Measurements from ENCODE around the gene RAB27A. TPM values are rescaled to one million over a fixed set of nuclear protein-coding genes. Genes with fewer than 3 reads are reported as not detected.
A peak's percentile ranks its signal among the peaks of the same experiment; 100 is the strongest.

The RAB27A gene
- polyA plus RNA-seq, 1 donor (not counting 4 experiments of a cell fraction or from before 2014, with no cell fraction given): 10.8 TPM

GRCh38 chr15:55197719-55198118, 91.9 kb downstream of the RAB27A start:
- H3K27ac ChIP-seq (ENCODE audit: control insufficient read depth, insufficient read depth, low read length): no peak overlapping the region
- peak overlapping the region; percentile 70 to 96 (median 95) for H3K4me3 ChIP-seq (ENCODE audit: control insufficient read depth in 2 of 3, extremely low read depth in 1 of 3, insufficient read depth in 2 of 3, low read depth in 1 of 3, low read length in 3 of 3)
- peak overlapping the region; percentile 95 for H2AFZ ChIP-seq (ENCODE audit: control insufficient read depth, low read length)
- peaks cover 39% of the 10 kb centered on the region for H3K79me2 ChIP-seq (ENCODE audit: control insufficient read depth, insufficient read depth, low read length)
- peak overlapping the region; percentile 92 for H3K4me2 ChIP-seq (ENCODE audit: control insufficient read depth, extremely low read depth, insufficient read depth, low read depth, low read length)
- FAIRE-seq (no peak), DNase-seq (ENCODE audit: low read depth, low spot score) (no peak)
- H3K4me1 ChIP-seq (ENCODE audit: control insufficient read depth, extremely low read depth, insufficient read depth, low read length): peaks cover 16% of the 10 kb centered on the region
- H3K36me3 ChIP-seq (ENCODE audit: control insufficient read depth in 2 of 2, extremely low read depth in 1 of 2, insufficient read depth in 2 of 2, low read length in 2 of 2): peaks cover 0 to 8% of the 10 kb centered on the region in 2 experiments
- H3K9me3 ChIP-seq (ENCODE audit: control insufficient read depth, low read depth, low read length): no peaks in the 10 kb centered on the region
- no peaks in the 10 kb centered on the region for H3K27me3 ChIP-seq (ENCODE audit: control insufficient read depth, extremely low read depth, insufficient read depth, low read length)
- TF ChIP-seq CTCF (optimal IDR thresholded peaks at IDR 0.05 in 1 of 3, IDR thresholded peaks at IDR 0.05 in 1 of 3, conservative IDR thresholded peaks at IDR 0.05 in 1 of 3; ENCODE audit: extremely low read depth in 1 of 3, insufficient read depth in 2 of 3, low read length in 3 of 3) (no peak), EZH2 (IDR thresholded peaks at IDR 0.05; ENCODE audit: low read length) (no peak)
- dilution Hi-C loops (cut with MboI; ENCODE audit: extremely low pct_ligation_motif_present, low sequenced_read_pairs): no loop called here
- peaks cover 5% of the 10 kb centered on the region for H4K20me1 ChIP-seq (ENCODE audit: control insufficient read depth, extremely low read depth, insufficient read depth, low read length)
- H3K9me1 ChIP-seq (ENCODE audit: control insufficient read depth, extremely low read depth, insufficient read depth, low read length): no peaks in the 10 kb centered on the region
- H3K9ac ChIP-seq (ENCODE audit: control insufficient read depth, extremely low read depth, insufficient read depth, low read length): peak overlapping the region; percentile 97

DNA sequence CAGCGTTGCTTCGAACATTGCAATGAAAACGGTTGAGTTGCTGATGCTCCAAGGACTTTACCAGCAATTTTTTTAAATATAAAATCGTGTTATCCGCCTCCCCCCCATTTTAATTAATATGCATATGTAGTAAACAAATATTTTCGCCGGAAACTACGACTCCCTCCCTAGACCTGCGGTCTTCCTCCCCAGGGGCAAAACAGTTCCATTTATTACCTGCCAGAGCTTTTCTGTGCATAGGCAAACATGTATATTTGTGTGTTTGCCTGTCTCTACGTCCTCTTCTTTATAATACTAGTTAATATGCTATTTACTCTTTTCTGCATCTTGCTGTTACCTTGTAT, 92.3 kb downstream of the RAB27A start:
- Histone ChIP-seq H3K27me3 (ENCODE audit: control insufficient read depth, extremely low read depth, insufficient read depth, low read length) (no peaks in the 10 kb centered on the region), H3K9me3 (ENCODE audit: control insufficient read depth, low read depth, low read length) (no peaks in the 10 kb centered on the region), H3K79me2 (ENCODE audit: control insufficient read depth, insufficient read depth, low read length) (peaks cover 43% of the 10 kb centered on the region), H3K4me3 (ENCODE audit: control insufficient read depth in 2 of 3, extremely low read depth in 1 of 3, insufficient read depth in 2 of 3, low read depth in 1 of 3, low read length in 3 of 3) (peak overlapping the region; percentile 70 to 96 (median 95)), H3K9me1 (ENCODE audit: control insufficient read depth, extremely low read depth, insufficient read depth, low read length) (no peaks in the 10 kb centered on the region), H2AFZ (ENCODE audit: control insufficient read depth, low read length) (peak overlapping the region; percentile 95), H3K4me1 (ENCODE audit: control insufficient read depth, extremely low read depth, insufficient read depth, low read length) (peaks cover 16% of the 10 kb centered on the region), H3K4me2 (ENCODE audit: control insufficient read depth, extremely low read depth, insufficient read depth, low read depth, low read length) (peak overlapping the region; percentile 92), H3K36me3 (ENCODE audit: control insufficient read depth in 2 of 2, extremely low read depth in 1 of 2, insufficient read depth in 2 of 2, low read length in 2 of 2) (peaks cover under 1 to 8% of the 10 kb centered on the region in 2 experiments), H3K9ac (ENCODE audit: control insufficient read depth, extremely low read depth, insufficient read depth, low read length) (peak overlapping the region; percentile 97), H4K20me1 (ENCODE audit: control insufficient read depth, extremely low read depth, insufficient read depth, low read length) (peaks cover 5% of the 10 kb centered on the region), H3K27ac (ENCODE audit: control insufficient read depth, insufficient read depth, low read length) (peak overlapping the region; percentile 97)
- FAIRE-seq (no peak), DNase-seq (ENCODE audit: low read depth, low spot score) (no peak)
- dilution Hi-C loops (cut with MboI; ENCODE audit: extremely low pct_ligation_motif_present, low sequenced_read_pairs): no loop called here
- TF ChIP-seq EZH2 (IDR thresholded peaks at IDR 0.05; ENCODE audit: low read length) (no peak), CTCF (optimal IDR thresholded peaks at IDR 0.05 in 1 of 3, IDR thresholded peaks at IDR 0.05 in 1 of 3, conservative IDR thresholded peaks at IDR 0.05 in 1 of 3; ENCODE audit: extremely low read depth in 1 of 3, insufficient read depth in 2 of 3, low read length in 3 of 3) (no peak)
